Measurements from ENCODE around the gene TNS1.

DNA sequence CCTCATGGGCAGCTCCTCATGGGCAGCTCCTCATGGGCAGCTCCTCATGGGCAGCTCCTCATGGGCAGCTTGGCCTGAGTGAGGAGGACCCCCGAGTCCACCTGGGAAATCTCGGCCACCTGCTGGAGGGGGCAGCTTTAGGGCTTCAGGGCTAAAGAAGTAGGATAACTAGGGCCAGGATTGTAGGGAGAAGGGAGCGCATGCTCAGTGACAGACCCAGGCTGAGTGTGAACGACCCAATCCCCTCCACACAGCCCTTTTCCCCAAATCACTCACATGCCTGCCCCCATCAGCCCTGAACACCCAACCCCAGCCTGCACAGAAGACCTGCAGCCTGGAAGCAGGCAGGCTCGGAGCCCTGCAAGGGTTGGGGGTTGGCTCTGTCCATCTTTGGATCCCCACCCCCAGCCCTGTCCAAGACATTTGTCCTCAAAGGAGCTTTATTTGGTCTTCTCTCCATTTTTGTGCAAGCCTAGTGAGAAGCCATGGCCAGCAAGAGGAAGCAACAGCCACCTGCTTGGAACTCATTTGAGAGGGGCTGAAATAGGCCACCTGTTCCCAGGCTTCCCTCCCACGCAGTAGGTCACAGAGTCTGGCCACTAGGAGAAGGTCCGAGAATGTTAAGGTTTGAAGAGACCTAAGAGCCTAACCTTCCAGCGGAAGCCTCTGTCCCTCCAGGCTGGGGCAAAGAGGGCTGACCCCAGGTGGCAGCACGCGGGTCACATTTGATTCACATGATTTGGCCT, 249.9 kb downstream of the TNS1 start:
- TF ChIP-seq FOXA1 (IDR thresholded peaks at IDR 0.05) (no peak), HDGF (IDR thresholded peaks at IDR 0.05; ENCODE audit: borderline replicate concordance) (no peak), TARDBP (IDR thresholded peaks at IDR 0.05) (no peak), SP1 (IDR thresholded peaks at IDR 0.05) (no peak), FOXM1 (IDR thresholded peaks at IDR 0.05; ENCODE audit: borderline replicate concordance) (no peak), CTBP1 (IDR thresholded peaks at IDR 0.05; ENCODE audit: borderline replicate concordance) (no peak), NFRKB (IDR thresholded peaks at IDR 0.05) (no peak), FOXK2 (IDR thresholded peaks at IDR 0.05) (no peak), SUZ12 (IDR thresholded peaks at IDR 0.05) (no peak), BHLHE40 (IDR thresholded peaks at IDR 0.05; ENCODE audit: borderline replicate concordance) (no peak), ARNT (IDR thresholded peaks at IDR 0.05) (no peak)
- TF ChIP-seq, protein P1, sequence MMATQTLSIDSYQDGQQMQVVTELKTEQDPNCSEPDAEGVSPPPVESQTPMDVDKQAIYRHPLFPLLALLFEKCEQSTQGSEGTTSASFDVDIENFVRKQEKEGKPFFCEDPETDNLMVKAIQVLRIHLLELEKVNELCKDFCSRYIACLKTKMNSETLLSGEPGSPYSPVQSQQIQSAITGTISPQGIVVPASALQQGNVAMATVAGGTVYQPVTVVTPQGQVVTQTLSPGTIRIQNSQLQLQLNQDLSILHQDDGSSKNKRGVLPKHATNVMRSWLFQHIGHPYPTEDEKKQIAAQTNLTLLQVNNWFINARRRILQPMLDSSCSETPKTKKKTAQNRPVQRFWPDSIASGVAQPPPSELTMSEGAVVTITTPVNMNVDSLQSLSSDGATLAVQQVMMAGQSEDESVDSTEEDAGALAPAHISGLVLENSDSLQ (IDR thresholded peaks at IDR 0.05): no peak

Data from HEK293T (cell line).